ENCODE results near the gene RDH16. TPM values are rescaled to one million over a fixed set of nuclear protein-coding genes. Genes with fewer than 3 reads are reported as not detected.
"Not testable (repeated sequence)": the region's sequence is repeated elsewhere in the genome, so short reads cannot be mapped to it uniquely, and the experiment has no call there.

RDH16 gene
- total RNA-seq, 6 experiments from 2014 or later, result 84.6 to 481 (median 147) TPM

DNA sequence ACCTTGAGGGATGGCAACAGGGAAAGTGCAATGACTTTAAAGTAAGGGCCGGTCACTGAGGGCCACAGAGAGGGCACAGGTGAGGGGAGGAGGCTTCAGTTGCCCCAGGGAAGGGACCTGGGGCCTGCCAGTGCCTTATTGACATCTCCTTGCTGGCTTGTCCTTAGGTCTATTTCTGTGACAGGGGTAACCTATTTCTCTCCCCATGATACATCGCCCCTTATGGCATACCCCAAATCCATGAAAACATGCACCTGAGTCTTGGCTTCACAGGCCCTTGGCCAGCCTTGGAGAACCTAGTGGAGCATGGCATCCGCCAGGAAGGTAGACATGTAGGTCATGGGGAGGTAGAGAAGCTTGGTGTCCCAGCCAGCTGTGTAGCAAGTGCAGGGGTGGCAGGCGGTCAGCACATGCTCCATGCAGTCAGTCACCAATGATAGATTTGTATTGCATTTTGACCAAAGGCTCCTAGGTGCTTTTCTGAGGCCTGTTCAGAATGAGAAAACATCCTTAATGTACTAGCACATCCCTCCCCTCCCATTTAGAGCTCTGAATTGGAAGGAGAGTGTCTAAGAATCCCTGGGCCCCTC is 23.6 kb upstream of the RDH16 start:
- no peaks in the 10 kb centered on the region for H3K27me3 ChIP-seq
- peaks cover 0 to 14% (median 6%) of the 10 kb centered on the region in 4 donors for H3K4me1 ChIP-seq
- H3K9me3 ChIP-seq, result no peaks in the 10 kb centered on the region
- DNase-seq (no peak), ATAC-seq (no peak)
- no peak overlapping the region for H3K4me3 ChIP-seq
- intact Hi-C loops (cut with DNase I), result loop anchor here in 1 of 2 donors (10.0 kb wide), 1 partner anchor 216 kb away; the partner anchor contains the start of gene HSD17B6
- H3K27ac ChIP-seq, result no peak overlapping the region
- no peaks in the 10 kb centered on the region for H3K36me3 ChIP-seq
- WGBS (ENCODE audit: insufficient coverage, low coverage, low lambda C conversion rate, missing lambda C conversion rate), result 94% methylated on average over 3 of the region's 4 CpGs
- TF ChIP-seq, protein P1, sequence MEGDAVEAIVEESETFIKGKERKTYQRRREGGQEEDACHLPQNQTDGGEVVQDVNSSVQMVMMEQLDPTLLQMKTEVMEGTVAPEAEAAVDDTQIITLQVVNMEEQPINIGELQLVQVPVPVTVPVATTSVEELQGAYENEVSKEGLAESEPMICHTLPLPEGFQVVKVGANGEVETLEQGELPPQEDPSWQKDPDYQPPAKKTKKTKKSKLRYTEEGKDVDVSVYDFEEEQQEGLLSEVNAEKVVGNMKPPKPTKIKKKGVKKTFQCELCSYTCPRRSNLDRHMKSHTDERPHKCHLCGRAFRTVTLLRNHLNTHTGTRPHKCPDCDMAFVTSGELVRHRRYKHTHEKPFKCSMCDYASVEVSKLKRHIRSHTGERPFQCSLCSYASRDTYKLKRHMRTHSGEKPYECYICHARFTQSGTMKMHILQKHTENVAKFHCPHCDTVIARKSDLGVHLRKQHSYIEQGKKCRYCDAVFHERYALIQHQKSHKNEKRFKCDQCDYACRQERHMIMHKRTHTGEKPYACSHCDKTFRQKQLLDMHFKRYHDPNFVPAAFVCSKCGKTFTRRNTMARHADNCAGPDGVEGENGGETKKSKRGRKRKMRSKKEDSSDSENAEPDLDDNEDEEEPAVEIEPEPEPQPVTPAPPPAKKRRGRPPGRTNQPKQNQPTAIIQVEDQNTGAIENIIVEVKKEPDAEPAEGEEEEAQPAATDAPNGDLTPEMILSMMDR (IDR thresholded peaks at IDR 0.05), result no peak
- TF ChIP-seq POLR2A (IDR thresholded peaks at IDR 0.05), result no peak

GRCh38 chr12:56980268-56980667 is 22.9 kb upstream of the RDH16 start:
- WGBS (ENCODE audit: insufficient coverage, low coverage, low lambda C conversion rate, missing lambda C conversion rate), result 94% methylated on average over 6 of the region's 6 CpGs
- no peaks in the 10 kb centered on the region for H3K36me3 ChIP-seq
- no peak for ATAC-seq
- H3K9me3 ChIP-seq, result no peaks in the 10 kb centered on the region
- DNase-seq, result no peak
- TF ChIP-seq, protein P1 (IDR thresholded peaks at IDR 0.05), result no peak
- TF ChIP-seq POLR2A (IDR thresholded peaks at IDR 0.05), result no peak
- peaks cover 0 to 14% (median 6%) of the 10 kb centered on the region in 4 donors for H3K4me1 ChIP-seq
- H3K27me3 ChIP-seq, result no peaks in the 10 kb centered on the region
- H3K4me3 ChIP-seq, result no peak overlapping the region
- no peak overlapping the region for H3K27ac ChIP-seq
- intact Hi-C loops (cut with DNase I), result loop anchor here in 1 of 2 donors (10.0 kb wide), 1 partner anchor 215 kb away; the partner anchor contains the start of gene HSD17B6

DNA sequence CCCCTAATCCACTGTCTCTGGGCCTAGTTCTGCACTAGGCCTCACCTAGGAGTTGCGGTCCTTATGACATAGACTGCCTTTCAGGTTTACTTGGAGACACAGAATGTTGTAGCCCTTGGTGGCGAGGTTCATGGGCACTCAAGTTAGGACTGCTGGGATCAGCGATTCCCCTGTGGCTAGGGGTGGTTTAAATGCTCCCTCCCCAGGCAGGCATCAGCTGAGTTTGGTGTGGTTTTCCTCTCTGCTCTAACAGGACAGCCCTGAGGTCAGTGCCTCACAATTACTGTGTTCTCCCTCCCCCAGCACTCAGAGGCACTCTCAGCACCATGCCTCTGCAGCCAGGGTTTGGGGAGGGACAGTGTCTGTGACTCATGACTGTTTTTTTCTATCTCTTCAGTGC is 22.2 kb upstream of the RDH16 start:
- H3K4me3 ChIP-seq, result no peak overlapping the region
- H3K36me3 ChIP-seq, result no peaks in the 10 kb centered on the region
- DNase-seq (no peak), ATAC-seq (no peak)
- peaks cover 0 to 14% (median 6%) of the 10 kb centered on the region in 4 donors for H3K4me1 ChIP-seq
- H3K9me3 ChIP-seq, result no peaks in the 10 kb centered on the region
- TF ChIP-seq, protein P1 (IDR thresholded peaks at IDR 0.05), result no peak
- no peak for TF ChIP-seq POLR2A (IDR thresholded peaks at IDR 0.05)
- H3K27ac ChIP-seq, result no peak overlapping the region
- H3K27me3 ChIP-seq, result no peaks in the 10 kb centered on the region
- intact Hi-C loops (cut with DNase I), result loop anchor here in 1 of 2 donors (10.0 kb wide), 1 partner anchor 215 kb away; the partner anchor contains the start of gene HSD17B6
- WGBS (ENCODE audit: insufficient coverage, low coverage, low lambda C conversion rate, missing lambda C conversion rate), result no CpG with 5 or more reads among the region's 3 CpGs

DNA sequence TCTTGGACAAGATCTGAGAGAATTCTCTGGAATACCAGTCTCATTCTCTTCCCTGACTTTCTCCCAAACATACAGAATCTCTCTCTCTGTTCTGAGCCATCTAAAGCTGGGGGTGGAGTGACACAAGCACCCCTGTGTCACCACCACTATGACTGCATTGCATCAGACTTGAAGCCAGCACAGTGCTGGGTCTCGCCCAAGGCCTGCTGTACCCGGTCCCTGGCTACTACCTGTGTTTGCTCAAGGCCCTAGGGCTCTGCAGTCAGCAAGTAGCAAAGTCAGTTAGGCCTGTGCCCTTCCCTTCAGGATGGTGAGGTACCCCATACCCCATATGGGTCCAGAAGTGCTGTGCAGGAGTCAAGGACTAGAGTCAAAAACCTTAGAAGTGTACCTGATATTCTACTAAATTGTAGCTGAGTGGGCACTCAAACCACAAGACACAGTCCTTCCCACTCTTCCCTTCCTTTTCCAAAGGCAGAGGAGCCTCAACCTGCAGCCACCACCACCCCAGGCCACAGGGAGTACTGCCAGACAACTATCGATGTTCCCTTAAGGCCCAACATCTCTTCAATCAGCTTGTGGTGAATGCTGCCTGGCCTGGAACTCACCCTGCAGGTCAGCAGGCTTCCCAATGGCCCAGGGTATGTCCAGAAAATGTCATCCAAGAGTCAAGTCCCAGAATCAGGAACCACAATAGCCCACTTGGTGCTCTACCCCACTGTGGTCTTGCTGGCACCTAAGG is 21.2 kb upstream of the RDH16 start:
- DNase-seq, result peak; percentile 72 to 89 (median 86)
- Histone ChIP-seq H3K4me1 (peaks cover 0 to 14% (median 6%) of the 10 kb centered on the region in 4 donors), H3K36me3 (no peaks in the 10 kb centered on the region), H3K9me3 (no peaks in the 10 kb centered on the region), H3K4me3 (no peak overlapping the region), H3K27ac (peak overlapping the region in 1 of 3 donors; percentile 47), H3K27me3 (no peaks in the 10 kb centered on the region)
- intact Hi-C loops (cut with DNase I), result no loop called here
- WGBS (ENCODE audit: insufficient coverage, low coverage, low lambda C conversion rate, missing lambda C conversion rate), result 51% methylated on average over 3 of the region's 3 CpGs
- ATAC-seq, result peak; percentile 99 to 100 (median 99)
- TF ChIP-seq, protein P1 (IDR thresholded peaks at IDR 0.05), result no peak
- TF ChIP-seq POLR2A (IDR thresholded peaks at IDR 0.05), result no peak

GRCh38 chr12:56977361-56977760 is 20.0 kb upstream of the RDH16 start:
- 83% methylated on average over 3 of the region's 4 CpGs for WGBS (ENCODE audit: insufficient coverage, low coverage, low lambda C conversion rate, missing lambda C conversion rate)
- intact Hi-C loops (cut with DNase I); H3K27me3 ChIP-seq; H3K27ac ChIP-seq; H3K9me3 ChIP-seq; H3K36me3 ChIP-seq; ATAC-seq; H3K4me3 ChIP-seq; DNase-seq: not testable (repeated sequence)
- H3K4me1 ChIP-seq, result peaks cover 0 to 14% (median 6%) of the 10 kb centered on the region in 4 donors

GRCh38 chr12:56974224-56974623 is 16.8 kb upstream of the RDH16 start:
- H3K36me3 ChIP-seq; H3K9me3 ChIP-seq; DNase-seq; H3K4me3 ChIP-seq; H3K27me3 ChIP-seq; intact Hi-C loops (cut with DNase I); H3K27ac ChIP-seq; ATAC-seq: not testable (repeated sequence)
- WGBS (ENCODE audit: insufficient coverage, low coverage, low lambda C conversion rate, missing lambda C conversion rate), result 82% methylated on average over 3 of the region's 3 CpGs
- H3K4me1 ChIP-seq, result peaks cover 0 to 12% (median 6%) of the 10 kb centered on the region in 4 donors

DNA sequence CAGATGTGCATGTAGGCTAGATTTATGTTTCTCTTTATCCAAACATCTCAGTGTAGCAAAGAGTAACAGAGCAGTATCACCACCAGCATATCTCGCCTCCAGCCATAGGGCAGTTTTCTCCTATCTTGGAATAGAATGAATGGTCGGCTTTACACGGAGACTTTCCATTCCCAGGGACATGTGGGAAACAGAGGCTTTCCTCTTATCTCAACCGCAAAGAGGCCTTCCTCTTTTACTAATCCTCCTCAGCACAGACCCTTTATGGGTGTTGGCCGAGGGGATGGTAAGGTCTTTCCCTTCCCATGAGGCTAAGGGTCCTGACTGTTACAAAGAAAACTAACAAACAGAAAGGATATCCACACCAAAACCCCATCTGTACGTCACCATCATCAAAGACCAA is 11.5 kb upstream of the RDH16 start:
- H3K36me3 ChIP-seq; H3K27me3 ChIP-seq; intact Hi-C loops (cut with DNase I); DNase-seq; H3K4me3 ChIP-seq; H3K4me1 ChIP-seq; ATAC-seq; H3K9me3 ChIP-seq; H3K27ac ChIP-seq: not testable (repeated sequence)
- 59% methylated on average over 5 of the region's 6 CpGs for WGBS (ENCODE audit: insufficient coverage, low coverage, low lambda C conversion rate, missing lambda C conversion rate)
